HepG2 (cell line): Measurements from ENCODE around the gene CAPN10. TPM values are rescaled to one million over a fixed set of nuclear protein-coding genes. Genes with fewer than 3 reads are reported as not detected.

Experiments used
- ATAC-seq: fragments of 200-7000 bp; cut with Tn5 transposase; 3 replicates; pipeline ENCODE4 v1.9.1; 2020; ENCODE audit warnings: mild to moderate bottlenecking, moderate library complexity
- BruUV-seq: library from RNA; stranded (reverse); fragments of 400-500 nt; replicated peaks from 2 replicates; lab custom pipeline; 2021; lab: Mats Ljungman, UMichigan
- CTCF ChIA-PET: fragments of 300-600 bp; formaldehyde crosslinking; extraction: SDS; loops from one replicate; lab custom pipeline; 2021; ENCODE audit warnings: low total read pairs, inconsistent platforms, low intra/inter-chr PET ratio; lab: Yijun Ruan, JAX
- POLR2A ChIA-PET: fragments of 350-600 bp; sonication (Branson Sonifier 250); formaldehyde crosslinking; loops from one replicate; lab custom pipeline; 2020; ENCODE audit warnings: antibody characterized with exemption, inconsistent platforms; lab: Yijun Ruan, JAX
- DNase-seq: peaks from one replicate; pipeline ENCODE4 v3.0.0-alpha.2; 2015; ENCODE audit warnings: low spot score
- FAIRE-seq: peaks from 3 replicates; lab custom pipeline; 2011; peaks lifted over from hg19 to GRCh38; lab: Jason Lieb, UNC
- H2AFZ ChIP-seq: one replicate; pipeline ENCODE4 v1.6.1; 2011; ENCODE audit warnings: low read length, inconsistent platforms
- H3K27ac ChIP-seq: fragments of 300-600 bp; 3 replicates; pipeline ENCODE4 v1.8.0; 2011; ENCODE audit warnings: mixed run types, mild to moderate bottlenecking, mixed read lengths, low read length, inconsistent platforms; ENCODE audit not compliant: insufficient read depth; ENCODE audit errors: extremely low read length
- H3K27me3 ChIP-seq, 2 experiments: fragments of 200-600 bp in 1 of 2; 2 replicates in 1 of 2; 3 replicates in 1 of 2; pipeline versions ENCODE4 v1.6.0 to v1.8.0; 2011; ENCODE audit warnings: low read length in 2 of 2, mild to moderate bottlenecking in 2 of 2, moderate library complexity in 2 of 2, inconsistent platforms in 1 of 2; ENCODE audit not compliant: insufficient read depth in 2 of 2, control insufficient read depth in 1 of 2
- H3K36me3 ChIP-seq, 2 experiments: fragments of 200-600 bp in 1 of 2; replicated peaks in 1 of 2; 2 replicates in 1 of 2; 3 replicates in 1 of 2; pipeline versions ENCODE4 v1.5.1 to v1.8.0; 2011; ENCODE audit warnings: low read length in 2 of 2, inconsistent platforms in 1 of 2; ENCODE audit not compliant: insufficient read depth in 2 of 2, control insufficient read depth in 1 of 2
- H3K4me1 ChIP-seq: 2 replicates; pipeline ENCODE4 v1.5.1; 2012; ENCODE audit warnings: low read length, inconsistent platforms; ENCODE audit not compliant: insufficient read depth
- H3K4me2 ChIP-seq: 2 replicates; pipeline ENCODE4 v1.6.0; 2011; ENCODE audit warnings: low read depth, low read length, inconsistent platforms
- H3K4me3 ChIP-seq, 3 experiments: fragments of 200-600 bp in 1 of 3; sonication (generic), shearing (Covaris generic) in 1 of 3; replicated peaks in 1 of 3; 2 replicates each; pipeline ENCODE4 v1.5.1; 2011 to 2016; ENCODE audit warnings: low read length in 3 of 3, inconsistent platforms in 2 of 3, low read depth in 2 of 3, mild to moderate bottlenecking in 2 of 3, control low read depth in 1 of 3, mixed read lengths in 1 of 3; ENCODE audit not compliant: insufficient read depth in 1 of 3
- H3K79me2 ChIP-seq: one replicate; pipeline ENCODE4 v1.6.1; 2011; ENCODE audit warnings: low read length, inconsistent platforms; ENCODE audit not compliant: insufficient read depth
- H3K9ac ChIP-seq: 2 replicates; pipeline ENCODE4 v1.6.0; 2011; ENCODE audit warnings: mild to moderate bottlenecking, low read depth, low read length, inconsistent platforms; ENCODE audit not compliant: insufficient read depth
- H3K9me3 ChIP-seq: 2 replicates; pipeline ENCODE4 v1.5.1; 2012; ENCODE audit warnings: mild to moderate bottlenecking, low read length
- H4K20me1 ChIP-seq: 2 replicates; pipeline ENCODE4 v1.6.0; 2011; ENCODE audit warnings: inconsistent platforms, mild to moderate bottlenecking, low read length, moderate library complexity; ENCODE audit not compliant: insufficient read depth
- BRD4 ChIP-seq: sonication (generic); formaldehyde crosslinking; IDR thresholded peaks from 2 replicates; pipeline ENCODE4 v1.4.0; 2020; ENCODE audit warnings: missing genetic modification reagents
- HNRNPLL ChIP-seq: fragments of 200-400 bp; formaldehyde crosslinking; IDR thresholded peaks from 2 replicates; pipeline ENCODE4 v1.6.1; 2017; ENCODE audit warnings: mild to moderate bottlenecking, low read depth, low read length; ENCODE audit not compliant: poor library complexity, severe bottlenecking
- RBM22 ChIP-seq: fragments of 200-400 bp; formaldehyde crosslinking; optimal IDR thresholded peaks from 2 replicates; pipeline ENCODE3; 2017; ENCODE audit warnings: mild to moderate bottlenecking, low read length, moderate library complexity
- ZBTB20 ChIP-seq: sonication (generic); formaldehyde crosslinking; IDR thresholded peaks from 2 replicates; pipeline ENCODE4 v1.8.1; 2023; ENCODE audit warnings: missing genetic modification reagents, low read depth, mild to moderate bottlenecking, borderline replicate concordance
- ZNF274 ChIP-seq: sonication (generic); formaldehyde crosslinking; IDR thresholded peaks from 2 replicates; pipeline ENCODE4 v1.5.1; 2020; ENCODE audit warnings: mild to moderate bottlenecking, missing genetic modification reagents
- WGBS: methylation state at CpG from one replicate; pipeline ENCODE4 v1.1.6; 2017; ENCODE audit warnings: low lambda C conversion rate; 5-methylcytosine and 5-hydroxymethylcytosine counted together
- in situ Hi-C: cut with HindIII; loops from 2 replicates; pipeline ENCODE4 v1.10.0; 2017; ENCODE audit warnings: low pct_unique_long_range_greater_than_20kb; ENCODE audit not compliant: extremely low pct_ligation_motif_present
- intact Hi-C: fragments of 100-400 bp; cut with micrococcal nuclease; formaldehyde crosslinking; loops from one replicate; pipeline ENCODE4 v1.10.0; 2022; ENCODE audit not compliant: unreplicated experiment
- polyA plus RNA-seq, 8 experiments: library from polyadenylated mRNA; depleted of rRNA in 3 of 8; stranded (reverse) in 7 of 8; unstranded in 1 of 8; fragments of >200 nt; fragmentation: Illumina TruSeq in 4 of 8; extraction: Trizol in 4 of 8; gene quantifications; 2 replicates each; pipeline versions ENCODE4 v1.2.1 to v1.2.3, GENCODE V29; 2011 to 2016; ENCODE audit warnings: low read depth in 4 of 8, missing spikeins in 1 of 8, mixed read lengths in 1 of 8; ENCODE audit not compliant: insufficient read depth in 1 of 8
- total RNA-seq, 5 experiments: library from RNA; depleted of rRNA; stranded (reverse); fragments of >200 nt; fragmentation: Illumina TruSeq; extraction: Trizol; gene quantifications; 2 replicates each; pipeline ENCODE4 v1.2.3, GENCODE V29; 2016; ENCODE audit warnings: low read depth in 1 of 5
- TF ChIP-seq, protein P1 (sequence below): sonication (generic); formaldehyde crosslinking; IDR thresholded peaks from 2 replicates; pipeline ENCODE4 v1.8.0; 2022; ENCODE audit warnings: missing genetic modification reagents, mild to moderate bottlenecking, moderate library complexity, borderline replicate concordance
- TF ChIP-seq, protein P2 (sequence below): sonication (generic); formaldehyde crosslinking; IDR thresholded peaks from 2 replicates; pipeline ENCODE4 v1.5.1; 2020; ENCODE audit warnings: mild to moderate bottlenecking, missing genetic modification reagents, moderate library complexity

The CAPN10 gene
- total and polyA plus RNA-seq, 2 of the 13 experiments (the other 11 are each of a cell fraction or from before 2014, with no cell fraction given) = 27.6 to 32.4 TPM

DNA sequence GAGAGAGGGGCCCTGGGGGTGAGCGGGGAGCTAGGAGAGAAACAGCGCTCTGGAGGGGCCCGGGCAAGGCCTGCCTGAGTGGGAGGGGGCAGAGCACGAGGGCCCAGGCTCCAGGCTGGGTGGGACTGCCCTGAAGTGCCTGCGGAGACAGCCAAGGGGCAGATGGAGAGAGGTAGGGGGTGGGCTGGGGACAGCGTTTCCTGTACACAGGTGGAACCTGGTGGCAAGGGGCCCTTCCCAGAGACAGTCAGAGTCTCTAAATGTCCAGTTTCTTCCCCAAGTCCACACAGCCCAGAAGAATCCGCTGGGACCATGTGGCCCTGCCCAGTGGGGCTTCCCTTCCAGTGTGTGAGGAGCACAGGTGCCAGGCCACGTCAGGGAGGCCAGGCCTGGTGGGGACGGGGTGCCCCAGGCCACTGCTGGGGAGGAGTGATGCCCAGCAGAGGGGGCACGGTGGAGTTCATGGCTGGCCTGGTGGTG, 37.0 kb downstream of the CAPN10 start:
- no peaks in the 10 kb centered on the region for H4K20me1 ChIP-seq
- H2AFZ ChIP-seq = no peak overlapping the region
- H3K9ac ChIP-seq = no peak overlapping the region
- ChIA-PET POLR2A (interaction anchor here (7.1 kb wide), 1 partner anchor 19 kb away, joined by 46 read pairs; no protein-coding TSS in a partner anchor), CTCF (no interaction called here)
- in situ Hi-C loops (no loop called here), intact Hi-C loops (no loop called here)
- H3K4me2 ChIP-seq = no peak overlapping the region
- BruUV-seq = no TSS peak
- TF ChIP-seq RBM22 = peak; percentile 30
- TF ChIP-seq, protein P1, sequence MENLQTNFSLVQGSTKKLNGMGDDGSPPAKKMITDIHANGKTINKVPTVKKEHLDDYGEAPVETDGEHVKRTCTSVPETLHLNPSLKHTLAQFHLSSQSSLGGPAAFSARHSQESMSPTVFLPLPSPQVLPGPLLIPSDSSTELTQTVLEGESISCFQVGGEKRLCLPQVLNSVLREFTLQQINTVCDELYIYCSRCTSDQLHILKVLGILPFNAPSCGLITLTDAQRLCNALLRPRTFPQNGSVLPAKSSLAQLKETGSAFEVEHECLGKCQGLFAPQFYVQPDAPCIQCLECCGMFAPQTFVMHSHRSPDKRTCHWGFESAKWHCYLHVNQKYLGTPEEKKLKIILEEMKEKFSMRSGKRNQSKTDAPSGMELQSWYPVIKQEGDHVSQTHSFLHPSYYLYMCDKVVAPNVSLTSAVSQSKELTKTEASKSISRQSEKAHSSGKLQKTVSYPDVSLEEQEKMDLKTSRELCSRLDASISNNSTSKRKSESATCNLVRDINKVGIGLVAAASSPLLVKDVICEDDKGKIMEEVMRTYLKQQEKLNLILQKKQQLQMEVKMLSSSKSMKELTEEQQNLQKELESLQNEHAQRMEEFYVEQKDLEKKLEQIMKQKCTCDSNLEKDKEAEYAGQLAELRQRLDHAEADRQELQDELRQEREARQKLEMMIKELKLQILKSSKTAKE (CRISPR knock-in tag) = no peak
- TF ChIP-seq BRD4 (CRISPR knock-in tag) = no peak
- TF ChIP-seq ZNF274 (CRISPR knock-in tag) = no peak
- peak; percentile 9 for TF ChIP-seq HNRNPLL
- no peak for TF ChIP-seq ZBTB20
- TF ChIP-seq, protein P2, sequence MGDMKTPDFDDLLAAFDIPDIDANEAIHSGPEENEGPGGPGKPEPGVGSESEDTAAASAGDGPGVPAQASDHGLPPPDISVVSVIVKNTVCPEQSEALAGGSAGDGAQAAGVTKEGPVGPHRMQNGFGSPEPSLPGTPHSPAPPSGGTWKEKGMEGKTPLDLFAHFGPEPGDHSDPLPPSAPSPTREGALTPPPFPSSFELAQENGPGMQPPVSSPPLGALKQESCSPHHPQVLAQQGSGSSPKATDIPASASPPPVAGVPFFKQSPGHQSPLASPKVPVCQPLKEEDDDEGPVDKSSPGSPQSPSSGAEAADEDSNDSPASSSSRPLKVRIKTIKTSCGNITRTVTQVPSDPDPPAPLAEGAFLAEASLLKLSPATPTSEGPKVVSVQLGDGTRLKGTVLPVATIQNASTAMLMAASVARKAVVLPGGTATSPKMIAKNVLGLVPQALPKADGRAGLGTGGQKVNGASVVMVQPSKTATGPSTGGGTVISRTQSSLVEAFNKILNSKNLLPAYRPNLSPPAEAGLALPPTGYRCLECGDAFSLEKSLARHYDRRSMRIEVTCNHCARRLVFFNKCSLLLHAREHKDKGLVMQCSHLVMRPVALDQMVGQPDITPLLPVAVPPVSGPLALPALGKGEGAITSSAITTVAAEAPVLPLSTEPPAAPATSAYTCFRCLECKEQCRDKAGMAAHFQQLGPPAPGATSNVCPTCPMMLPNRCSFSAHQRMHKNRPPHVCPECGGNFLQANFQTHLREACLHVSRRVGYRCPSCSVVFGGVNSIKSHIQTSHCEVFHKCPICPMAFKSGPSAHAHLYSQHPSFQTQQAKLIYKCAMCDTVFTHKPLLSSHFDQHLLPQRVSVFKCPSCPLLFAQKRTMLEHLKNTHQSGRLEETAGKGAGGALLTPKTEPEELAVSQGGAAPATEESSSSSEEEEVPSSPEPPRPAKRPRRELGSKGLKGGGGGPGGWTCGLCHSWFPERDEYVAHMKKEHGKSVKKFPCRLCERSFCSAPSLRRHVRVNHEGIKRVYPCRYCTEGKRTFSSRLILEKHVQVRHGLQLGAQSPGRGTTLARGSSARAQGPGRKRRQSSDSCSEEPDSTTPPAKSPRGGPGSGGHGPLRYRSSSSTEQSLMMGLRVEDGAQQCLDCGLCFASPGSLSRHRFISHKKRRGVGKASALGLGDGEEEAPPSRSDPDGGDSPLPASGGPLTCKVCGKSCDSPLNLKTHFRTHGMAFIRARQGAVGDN = no peak
- DNase-seq = no peak
- no peak; the same call in 2 of the 3 replicates for ATAC-seq
- WGBS = 78% methylated on average over 9 of the region's 10 CpGs
- FAIRE-seq = no peak
- H3K27ac ChIP-seq = no peak overlapping the region
- peaks cover 11 to 19% of the 10 kb centered on the region in 2 experiments for H3K36me3 ChIP-seq
- H3K9me3 ChIP-seq = no peaks in the 10 kb centered on the region
- H3K4me1 ChIP-seq = peaks cover 41% of the 10 kb centered on the region
- no peaks in the 10 kb centered on the region for H3K79me2 ChIP-seq
- no peaks in the 10 kb centered on the region; a peak in 1 of 5 replicates for H3K27me3 ChIP-seq
- no peak overlapping the region for H3K4me3 ChIP-seq
